NCI-H69 (cell line): ENCODE data around the gene ANKRD65.
"Not testable (repeated sequence)": the region's sequence is repeated elsewhere in the genome, so short reads cannot be mapped to it uniquely, and the experiment has no call there.

Experiments used
- DNase-seq: peaks from one replicate; lab custom pipeline; 2025; lab: John Stamatoyannopoulos, UW

Gene ANKRD65

DNA sequence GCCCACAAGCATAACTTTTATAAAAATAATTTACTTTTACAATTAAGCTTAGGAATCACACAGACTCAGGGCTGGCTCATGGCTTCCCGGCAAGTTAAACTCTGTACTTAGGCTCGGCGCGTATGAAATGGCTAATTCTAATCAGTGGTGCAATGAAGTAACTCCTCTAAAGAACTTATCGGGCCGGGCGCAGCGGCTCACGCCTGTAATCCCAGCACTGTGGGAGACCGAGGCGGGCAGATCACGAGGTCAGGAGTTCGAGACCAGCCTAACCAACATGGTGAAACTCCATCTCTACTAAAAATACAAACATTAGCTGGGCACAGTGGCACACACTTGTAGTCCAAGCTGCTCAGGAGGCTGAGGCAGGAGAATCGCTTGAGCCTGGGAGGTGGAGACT, 51.0 kb downstream of the ANKRD65 start:
- not testable (repeated sequence) for DNase-seq
